Stimulated activated naive B cell treated with anti-CD40 and anti-IgM and Interleukin-4, amounts not matched to agents 10 μg/mL and 1 μg/mL and 100 μg/mL, for 72 hours (primary cell): ENCODE measurements around the gene POP7.
"Not testable (repeated sequence)": the region's sequence is repeated elsewhere in the genome, so short reads cannot be mapped to it uniquely, and the experiment has no call there.

Source experiments
- ATAC-seq, 2 donors: fragments of 150-1000 bp; cut with Tn5 transposase; replicated peaks; 2 replicates each; pipeline ENCODE4 v1.10.0; 2021; ENCODE audit warnings: moderate library complexity in 1 of 2
- DNase-seq: peaks from one replicate; pipeline ENCODE4 v3.0.0; 2021
- H3K27ac Mint-ChIP-seq: one replicate; pipeline ENCODE4 v1.8.0; 2022; ENCODE audit warnings: mild to moderate bottlenecking, mixed read lengths
- H3K27me3 Mint-ChIP-seq, 2 donors: one replicate each; pipeline ENCODE4 v1.8.0; 2022; ENCODE audit warnings: mixed read lengths in 2 of 2
- H3K36me3 Mint-ChIP-seq, 2 donors: one replicate each; pipeline ENCODE4 v1.8.0; 2022; ENCODE audit warnings: mixed read lengths in 2 of 2, mild to moderate bottlenecking in 1 of 2
- H3K4me1 Mint-ChIP-seq, 2 donors: one replicate each; pipeline ENCODE4 v1.8.0; 2022; ENCODE audit warnings: mixed read lengths in 2 of 2, mild to moderate bottlenecking in 1 of 2
- H3K4me3 Mint-ChIP-seq, 2 donors: one replicate each; pipeline ENCODE4 v1.8.0; 2022; ENCODE audit warnings: mild to moderate bottlenecking in 2 of 2, mixed read lengths in 2 of 2, moderate library complexity in 1 of 2
- H3K9me3 Mint-ChIP-seq, 2 donors: one replicate each; pipeline ENCODE4 v1.8.0; 2022; ENCODE audit warnings: mixed read lengths in 2 of 2, mild to moderate bottlenecking in 1 of 2

Gene POP7

GRCh38 chr7:100705753-100706671 lies at the start of gene POP7:
Gene POP7, plus strand, starts transcription at chr7:100706121. Its CDS starts 710 bp downstream, at chr7:100706831.
- ATAC-seq: peak; percentile 95 to 96

GRCh38 chr7:100662194-100662776 lies 43.6 kb upstream of the POP7 start:
- DNase-seq, ATAC-seq, H3K36me3 Mint-ChIP-seq, H3K9me3 Mint-ChIP-seq, H3K4me3 Mint-ChIP-seq, H3K4me1 Mint-ChIP-seq, H3K27ac Mint-ChIP-seq: not testable (repeated sequence)
- H3K27me3 Mint-ChIP-seq: peaks cover 20 to 26% of the 10 kb centered on the region in 2 donors

More at GRCh38 chr7:100705753-100706671, at the start of gene POP7:
- H3K4me1 Mint-ChIP-seq: peaks cover 10 to 29% of the 10 kb centered on the region in 2 donors
- peaks cover 6 to 19% of the 10 kb centered on the region in 2 donors for H3K36me3 Mint-ChIP-seq
- peak; percentile 98 for DNase-seq
- peak within 1 kb of the TSS; percentile 97 for H3K27ac Mint-ChIP-seq
- peaks cover 4 to 5% of the 10 kb centered on the region in 2 donors for H3K27me3 Mint-ChIP-seq
- no peaks in the 10 kb centered on the region for H3K9me3 Mint-ChIP-seq
- peak within 1 kb of the TSS; percentile 98 to 99 for H3K4me3 Mint-ChIP-seq

- Mint-ChIP-seq H3K4me1 (peaks cover 4 to 8% of the 10 kb centered on the region in 2 donors), H3K4me3 (no peak overlapping the region), H3K27me3 (peaks cover 8 to 12% of the 10 kb centered on the region in 2 donors), H3K27ac (no peak overlapping the region), H3K9me3 (no peaks in the 10 kb centered on the region), H3K36me3 (no peaks in the 10 kb centered on the region)
- ATAC-seq: no peak
- DNase-seq: no peak
Observed at GRCh38 chr7:100665168-100665726, 40.7 kb upstream of the POP7 start.

- no peak for DNase-seq
- no peak overlapping the region for H3K27ac Mint-ChIP-seq
Observed at GRCh38 chr7:100667331-100668068, 38.4 kb upstream of the POP7 start.

GRCh38 chr7:100668069-100668449 lies 37.9 kb upstream of the POP7 start:
- Mint-ChIP-seq H3K27ac (no peak overlapping the region), H3K4me3 (no peak overlapping the region), H3K9me3 (no peaks in the 10 kb centered on the region), H3K27me3 (peaks cover 0 to 12% of the 10 kb centered on the region in 2 donors), H3K36me3 (no peaks in the 10 kb centered on the region), H3K4me1 (peaks cover 4 to 11% of the 10 kb centered on the region in 2 donors)
- DNase-seq (no peak), ATAC-seq (no peak)

More at GRCh38 chr7:100667331-100668068, 38.4 kb upstream of the POP7 start:
- no peaks in the 10 kb centered on the region for H3K9me3 Mint-ChIP-seq
- peaks cover 0 to 12% of the 10 kb centered on the region in 2 donors for H3K27me3 Mint-ChIP-seq
- no peak overlapping the region for H3K4me3 Mint-ChIP-seq
- H3K36me3 Mint-ChIP-seq: no peaks in the 10 kb centered on the region
- peaks cover 4 to 8% of the 10 kb centered on the region in 2 donors for H3K4me1 Mint-ChIP-seq
- ATAC-seq: no peak

GRCh38 chr7:100669106-100669505 lies 36.8 kb upstream of the POP7 start:
- H3K27ac Mint-ChIP-seq, H3K36me3 Mint-ChIP-seq, DNase-seq, H3K4me3 Mint-ChIP-seq, H3K9me3 Mint-ChIP-seq, ATAC-seq: not testable (repeated sequence)
- H3K27me3 Mint-ChIP-seq: peaks cover 0 to 12% of the 10 kb centered on the region in 2 donors
- H3K4me1 Mint-ChIP-seq: peaks cover 6 to 15% of the 10 kb centered on the region in 2 donors

- H3K9me3 Mint-ChIP-seq: no peaks in the 10 kb centered on the region
- peaks cover 6 to 15% of the 10 kb centered on the region in 2 donors for H3K4me1 Mint-ChIP-seq
- ATAC-seq (no peak), DNase-seq (no peak)
- peaks cover 2 to 9% of the 10 kb centered on the region in 2 donors for H3K36me3 Mint-ChIP-seq
- H3K4me3 Mint-ChIP-seq: no peak overlapping the region
- peaks cover 0 to 12% of the 10 kb centered on the region in 2 donors for H3K27me3 Mint-ChIP-seq
- H3K27ac Mint-ChIP-seq: no peak overlapping the region
Observed at GRCh38 chr7:100670074-100670473, 35.8 kb upstream of the POP7 start.

GRCh38 chr7:100671353-100672327 lies 34.3 kb upstream of the POP7 start:
- Mint-ChIP-seq H3K36me3 (peaks cover 6 to 13% of the 10 kb centered on the region in 2 donors), H3K9me3 (no peaks in the 10 kb centered on the region), H3K4me3 (no peak overlapping the region), H3K27me3 (peaks cover 0 to 12% of the 10 kb centered on the region in 2 donors), H3K27ac (no peak overlapping the region), H3K4me1 (peaks cover 11 to 20% of the 10 kb centered on the region in 2 donors)
- DNase-seq (no peak), ATAC-seq (no peak)

- peaks cover 15 to 22% of the 10 kb centered on the region in 2 donors for H3K4me1 Mint-ChIP-seq
- H3K4me3 Mint-ChIP-seq: peak within 1 kb of the TSS; percentile 92 to 97
- peak within 1 kb of the TSS; percentile 98 for H3K27ac Mint-ChIP-seq
- peak; percentile 67 to 73 for ATAC-seq
- peaks cover 11 to 23% of the 10 kb centered on the region in 2 donors for H3K36me3 Mint-ChIP-seq
- H3K27me3 Mint-ChIP-seq: peaks cover 0 to under 1% of the 10 kb centered on the region in 2 donors
- peak; percentile 98 for DNase-seq
- no peaks in the 10 kb centered on the region for H3K9me3 Mint-ChIP-seq
Observed at GRCh38 chr7:100673302-100673941, 32.5 kb upstream of the POP7 start, which contains the start of gene GNB2. Gene GNB2, plus strand, starts transcription at chr7:100673740. Its CDS starts 2,526 bp downstream, at chr7:100676266.

- H3K27me3 Mint-ChIP-seq: no peaks in the 10 kb centered on the region
- DNase-seq (no peak), ATAC-seq (no peak)
- H3K4me1 Mint-ChIP-seq: peaks cover 16 to 25% of the 10 kb centered on the region in 2 donors
- peaks cover 13 to 25% of the 10 kb centered on the region in 2 donors for H3K36me3 Mint-ChIP-seq
- H3K9me3 Mint-ChIP-seq: no peaks in the 10 kb centered on the region
- H3K4me3 Mint-ChIP-seq: peak overlapping the region; percentile 92 to 97
- peak overlapping the region; percentile 97 for H3K27ac Mint-ChIP-seq
Observed at GRCh38 chr7:100673942-100674410, 31.9 kb upstream of the POP7 start.

GRCh38 chr7:100674411-100675104 lies 31.4 kb upstream of the POP7 start:
- DNase-seq: no peak
- Mint-ChIP-seq H3K4me3 (peak overlapping the region; percentile 92 to 97), H3K27ac (peak overlapping the region; percentile 97), H3K9me3 (no peaks in the 10 kb centered on the region), H3K4me1 (peaks cover 16 to 30% of the 10 kb centered on the region in 2 donors), H3K36me3 (peaks cover 16 to 30% of the 10 kb centered on the region in 2 donors), H3K27me3 (no peaks in the 10 kb centered on the region)
- ATAC-seq: no peak

GRCh38 chr7:100675105-100675451 lies 30.8 kb upstream of the POP7 start:
- Mint-ChIP-seq H3K27me3 (no peaks in the 10 kb centered on the region), H3K27ac (peak overlapping the region; percentile 81), H3K36me3 (peaks cover 19 to 35% of the 10 kb centered on the region in 2 donors), H3K4me1 (peaks cover 16 to 35% of the 10 kb centered on the region in 2 donors), H3K9me3 (no peaks in the 10 kb centered on the region), H3K4me3 (peak overlapping the region; percentile 92 to 97)
- DNase-seq (no peak), ATAC-seq (no peak)
